CD4-positive, alpha-beta memory T cell (primary cell): ENCODE data around the gene MACROD2. TPM values are rescaled to one million over a fixed set of nuclear protein-coding genes. Genes with fewer than 3 reads are reported as not detected.
"Not testable (repeated sequence)": the region's sequence is repeated elsewhere in the genome, so short reads cannot be mapped to it uniquely, and the experiment has no call there.

Experiments
- CTCF ChIA-PET: fragments of 350-600 bp; sonication (Branson Sonifier 250); formaldehyde crosslinking; loops from one replicate; lab custom pipeline; 2021; ENCODE audit warnings: inconsistent platforms; ENCODE audit not compliant: partially characterized antibody; lab: Charles Lee
- POLR2A ChIA-PET: fragments of 350-600 bp; sonication (Branson Sonifier 250); formaldehyde crosslinking; loops from one replicate; lab custom pipeline; 2021; ENCODE audit not compliant: partially characterized antibody; lab: Charles Lee
- DNase-seq, 5 donors: peaks; one replicate each; pipeline versions ENCODE4 v3.0.0 to v3.0.0-alpha.2; 2020 to 2022; ENCODE audit warnings: mixed read lengths in 1 of 5
- H3K27ac ChIP-seq: one replicate; pipeline ENCODE4 v1.7.0; 2013; ENCODE audit warnings: low read depth, low read length
- H3K27me3 ChIP-seq: 2 replicates; pipeline ENCODE4 v1.7.0; 2013; ENCODE audit warnings: mild to moderate bottlenecking, low read length, moderate library complexity; ENCODE audit not compliant: insufficient read depth
- H3K36me3 ChIP-seq: 2 replicates; pipeline ENCODE4 v1.7.0; 2013; ENCODE audit warnings: mild to moderate bottlenecking, low read length, moderate library complexity; ENCODE audit not compliant: insufficient read depth
- H3K4me1 ChIP-seq: 2 replicates; pipeline ENCODE4 v1.7.0; 2013; ENCODE audit warnings: mild to moderate bottlenecking, low read length, moderate library complexity; ENCODE audit not compliant: insufficient read depth
- H3K4me3 ChIP-seq, 2 donors: one replicate each; pipeline ENCODE4 v1.7.0; 2013; ENCODE audit warnings: low read length in 2 of 2, mild to moderate bottlenecking in 1 of 2
- H3K9me3 ChIP-seq, 2 donors: one replicate each; pipeline ENCODE4 v1.7.0; 2013; ENCODE audit warnings: low read length in 2 of 2, control low read depth in 1 of 2; ENCODE audit not compliant: control insufficient read depth in 1 of 2
- H3K27ac Mint-ChIP-seq, 7 donors: one replicate each; pipeline ENCODE4 v1.8.0; 2020 to 2021; ENCODE audit warnings: mixed read lengths in 7 of 7, mild to moderate bottlenecking in 6 of 7, inconsistent platforms in 3 of 7, moderate library complexity in 3 of 7
- H3K27me3 Mint-ChIP-seq, 2 donors: one replicate each; pipeline ENCODE4 v1.8.0; 2020 to 2021; ENCODE audit warnings: mixed read lengths in 2 of 2
- H3K36me3 Mint-ChIP-seq, 2 donors: one replicate each; pipeline ENCODE4 v1.8.0; 2020 to 2021; ENCODE audit warnings: mixed read lengths in 2 of 2, inconsistent platforms in 1 of 2, mild to moderate bottlenecking in 1 of 2
- H3K4me1 Mint-ChIP-seq, 4 donors: one replicate each; pipeline ENCODE4 v1.8.0; 2020 to 2021; ENCODE audit warnings: mixed read lengths in 4 of 4, mild to moderate bottlenecking in 1 of 4
- H3K4me3 Mint-ChIP-seq, 8 donors: one replicate each; pipeline ENCODE4 v1.8.0; 2020 to 2021; ENCODE audit warnings: mixed read lengths in 8 of 8, mild to moderate bottlenecking in 7 of 8, moderate library complexity in 6 of 8, inconsistent platforms in 3 of 8
- H3K9me3 Mint-ChIP-seq, 8 donors: one replicate each; pipeline ENCODE4 v1.8.0; 2020 to 2021; ENCODE audit warnings: mixed read lengths in 8 of 8, mild to moderate bottlenecking in 5 of 8, inconsistent platforms in 3 of 8, moderate library complexity in 1 of 8
- intact Hi-C: fragments of 100-400 bp; cut with micrococcal nuclease; formaldehyde crosslinking; loops from one replicate; pipeline ENCODE4 v1.15.1; 2023
- polyA plus RNA-seq, 2 donors: library from polyadenylated mRNA; unstranded; fragments of 300-500 nt; fragmentation: Illumina TruSeq; gene quantifications; one replicate each; pipeline ENCODE4 v1.2.3, GENCODE V29; 2021
- total RNA-seq, 2 experiments: library from RNA; stranded (reverse); gene quantifications; one replicate each; pipeline ENCODE4 v1.2.3, GENCODE V29; 2021

MACROD2 gene
- total and polyA plus RNA-seq, 4 experiments from 2014 or later, result not detected

- Histone ChIP-seq H3K4me1 (no peaks in the 10 kb centered on the region), H3K36me3 (no peaks in the 10 kb centered on the region), H3K4me3 (no peak overlapping the region), H3K9me3 (no peaks in the 10 kb centered on the region), H3K27me3 (no peaks in the 10 kb centered on the region), H3K27ac (no peak overlapping the region)
- no peaks in the 10 kb centered on the region for H3K36me3 Mint-ChIP-seq
- no peak overlapping the region for H3K4me3 Mint-ChIP-seq
- H3K27me3 Mint-ChIP-seq, result peaks cover 0 to 2% of the 10 kb centered on the region in 2 donors
- H3K4me1 Mint-ChIP-seq, result no peaks in the 10 kb centered on the region
- no peak for DNase-seq
- ChIA-PET POLR2A (no interaction called here), CTCF (no interaction called here)
- intact Hi-C loops, result no loop called here
- peaks cover 0 to 12% (median 6%) of the 10 kb centered on the region in 8 donors for H3K9me3 Mint-ChIP-seq
- no peak overlapping the region for H3K27ac Mint-ChIP-seq
These were observed 1010.1 kb downstream of the MACROD2 start for GRCh38 chr20:15005300-15005986.

DNA sequence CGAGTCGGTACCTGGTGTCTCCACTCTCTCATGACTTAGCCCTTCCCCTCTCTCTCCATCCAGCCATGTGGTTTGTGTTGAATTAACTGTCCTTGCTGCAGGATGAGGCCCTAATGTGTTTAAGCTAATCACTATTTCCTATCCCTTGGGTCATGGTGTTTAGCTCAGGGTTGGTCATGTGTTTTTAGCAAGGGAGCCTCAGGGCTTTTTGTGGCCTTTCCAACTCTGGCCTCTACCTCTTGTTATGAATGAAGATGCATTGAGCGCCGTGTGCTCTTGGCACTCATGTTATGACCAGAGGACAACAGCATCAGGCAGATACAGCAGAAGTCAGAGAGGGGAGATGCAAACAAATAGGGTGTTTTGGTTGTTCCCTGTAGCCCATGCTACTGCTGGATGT is 1016.3 kb downstream of the MACROD2 start:
- H3K9me3 Mint-ChIP-seq, result peaks cover 0 to 11% (median 3%) of the 10 kb centered on the region in 8 donors
- intact Hi-C loops, result no loop called here
- H3K36me3 ChIP-seq, result no peaks in the 10 kb centered on the region
- H3K9me3 ChIP-seq, result no peaks in the 10 kb centered on the region
- no peak for DNase-seq
- H3K36me3 Mint-ChIP-seq, result no peaks in the 10 kb centered on the region
- no peak overlapping the region for H3K4me3 ChIP-seq
- H3K4me1 Mint-ChIP-seq, result no peaks in the 10 kb centered on the region
- CTCF ChIA-PET, result no interaction called here
- POLR2A ChIA-PET, result no interaction called here
- peak overlapping the region in 1 of 8 donors; percentile 42 for H3K4me3 Mint-ChIP-seq
- no peaks in the 10 kb centered on the region for H3K27me3 ChIP-seq
- H3K4me1 ChIP-seq, result no peaks in the 10 kb centered on the region
- no peak overlapping the region for H3K27ac Mint-ChIP-seq
- H3K27ac ChIP-seq, result no peak overlapping the region
- H3K27me3 Mint-ChIP-seq, result peaks cover 0 to 2% of the 10 kb centered on the region in 2 donors

- no peak overlapping the region for H3K4me3 Mint-ChIP-seq
- H3K27me3 Mint-ChIP-seq, result peaks cover 0 to 2% of the 10 kb centered on the region in 2 donors
- H3K27ac Mint-ChIP-seq, result no peak overlapping the region
- no peaks in the 10 kb centered on the region for H3K9me3 ChIP-seq
- CTCF ChIA-PET, result no interaction called here
- no peaks in the 10 kb centered on the region for H3K36me3 ChIP-seq
- no peak overlapping the region for H3K27ac ChIP-seq
- no peak overlapping the region for H3K4me3 ChIP-seq
- H3K4me1 ChIP-seq, result no peaks in the 10 kb centered on the region
- no peaks in the 10 kb centered on the region for H3K36me3 Mint-ChIP-seq
- H3K4me1 Mint-ChIP-seq, result no peaks in the 10 kb centered on the region
- peaks cover 0 to 11% (median 3%) of the 10 kb centered on the region in 8 donors for H3K9me3 Mint-ChIP-seq
- POLR2A ChIA-PET, result no interaction called here
- H3K27me3 ChIP-seq, result no peaks in the 10 kb centered on the region
- intact Hi-C loops, result no loop called here
- DNase-seq, result no peak
These were observed 1017.2 kb downstream of the MACROD2 start for GRCh38 chr20:15012566-15012965.

DNA sequence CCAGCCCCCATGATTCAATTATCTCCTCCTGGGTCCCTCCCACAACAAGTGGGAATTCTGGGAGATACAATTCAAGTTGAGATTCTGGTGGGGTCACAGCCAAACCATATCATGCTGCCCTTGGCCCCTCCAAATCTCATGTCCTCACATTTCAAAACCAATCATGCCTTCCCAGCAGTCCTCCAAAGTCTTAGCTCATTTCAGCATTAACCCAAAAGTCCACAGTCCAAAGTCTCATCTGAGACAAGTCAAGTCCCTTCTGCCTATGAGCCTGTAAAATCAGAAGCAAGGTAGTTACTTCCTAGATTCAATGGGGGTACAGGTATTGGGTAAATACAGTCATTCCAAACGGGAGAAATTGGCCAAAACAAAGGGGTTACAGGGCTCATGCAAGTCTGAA is 1021.6 kb downstream of the MACROD2 start:
- H3K27ac Mint-ChIP-seq, CTCF ChIA-PET, H3K4me3 Mint-ChIP-seq, H3K36me3 ChIP-seq, H3K4me1 ChIP-seq, DNase-seq, H3K4me3 ChIP-seq, H3K27me3 Mint-ChIP-seq, H3K27ac ChIP-seq, intact Hi-C loops, H3K9me3 ChIP-seq, H3K4me1 Mint-ChIP-seq, H3K27me3 ChIP-seq, POLR2A ChIA-PET, H3K36me3 Mint-ChIP-seq: not testable (repeated sequence)
- peaks cover 0 to 16% (median 6%) of the 10 kb centered on the region in 8 donors for H3K9me3 Mint-ChIP-seq

- no peaks in the 10 kb centered on the region for H3K4me1 Mint-ChIP-seq
- no peak overlapping the region for H3K4me3 Mint-ChIP-seq
- no peak overlapping the region for H3K27ac Mint-ChIP-seq
- peaks cover 0 to 16% (median 9%) of the 10 kb centered on the region in 8 donors for H3K9me3 Mint-ChIP-seq
- H3K36me3 Mint-ChIP-seq, result no peaks in the 10 kb centered on the region
- Histone ChIP-seq H3K27ac (no peak overlapping the region), H3K4me1 (no peaks in the 10 kb centered on the region), H3K4me3 (no peak overlapping the region), H3K36me3 (no peaks in the 10 kb centered on the region), H3K9me3 (no peaks in the 10 kb centered on the region), H3K27me3 (no peaks in the 10 kb centered on the region)
- intact Hi-C loops, result no loop called here
- CTCF ChIA-PET, result no interaction called here
- POLR2A ChIA-PET, result no interaction called here
- no peaks in the 10 kb centered on the region for H3K27me3 Mint-ChIP-seq
- DNase-seq, result no peak
These were observed 1023.6 kb downstream of the MACROD2 start for GRCh38 chr20:15018966-15019365.

- Histone ChIP-seq H3K36me3 (no peaks in the 10 kb centered on the region), H3K27ac (no peak overlapping the region), H3K4me3 (no peak overlapping the region), H3K9me3 (no peaks in the 10 kb centered on the region), H3K4me1 (no peaks in the 10 kb centered on the region), H3K27me3 (no peaks in the 10 kb centered on the region)
- ChIA-PET POLR2A (no interaction called here), CTCF (no interaction called here)
- Mint-ChIP-seq H3K4me3 (no peak overlapping the region), H3K27ac (no peak overlapping the region), H3K36me3 (no peaks in the 10 kb centered on the region), H3K9me3 (peaks cover 0 to 16% (median 7%) of the 10 kb centered on the region in 8 donors), H3K4me1 (no peaks in the 10 kb centered on the region), H3K27me3 (no peaks in the 10 kb centered on the region)
- no peak for DNase-seq
- intact Hi-C loops, result no loop called here
These were observed 1025.5 kb downstream of the MACROD2 start for GRCh38 chr20:15020845-15021244.

- ChIA-PET POLR2A (no interaction called here), CTCF (no interaction called here)
- no peaks in the 10 kb centered on the region for H3K36me3 ChIP-seq
- Mint-ChIP-seq H3K36me3 (no peaks in the 10 kb centered on the region), H3K27ac (no peak overlapping the region), H3K9me3 (peaks cover 0 to 15% (median 4%) of the 10 kb centered on the region in 8 donors), H3K4me3 (no peak overlapping the region), H3K27me3 (no peaks in the 10 kb centered on the region), H3K4me1 (no peaks in the 10 kb centered on the region)
- H3K27me3 ChIP-seq, result no peaks in the 10 kb centered on the region
- H3K4me3 ChIP-seq, result no peak overlapping the region
- no peak for DNase-seq
- intact Hi-C loops, result no loop called here
- H3K27ac ChIP-seq, result no peak overlapping the region
- no peaks in the 10 kb centered on the region for H3K4me1 ChIP-seq
- H3K9me3 ChIP-seq, result no peaks in the 10 kb centered on the region
These were observed 1027.6 kb downstream of the MACROD2 start for GRCh38 chr20:15022921-15023320.
